K562 (cell line): ENCODE results near the gene MAP3K2. TPM values are rescaled to one million over a fixed set of nuclear protein-coding genes. Genes with fewer than 3 reads are reported as not detected.

Experiments
- ARID1B ChIP-seq: fragments of 450-650 bp; IDR thresholded peaks from 2 replicates; pipeline ENCODE4 v1.6.1; 2016; ENCODE audit warnings: antibody characterized with exemption, mild to moderate bottlenecking, inconsistent platforms
- CHD4 ChIP-seq: fragments of 200-600 bp; sonication (generic); IDR thresholded peaks from 3 replicates; pipeline ENCODE4 v1.6.1; 2012; ENCODE audit warnings: low read depth, mild to moderate bottlenecking, mixed read lengths, low read length, inconsistent platforms; ENCODE audit not compliant: insufficient read depth, insufficient replicate concordance, poor library complexity, severe bottlenecking
- DPF2 ChIP-seq: fragments of 450-650 bp; IDR thresholded peaks from 2 replicates; pipeline ENCODE4 v1.6.1; 2016
- EZH2 ChIP-seq: IDR thresholded peaks from 2 replicates; pipeline ENCODE4 v1.6.1; 2012; ENCODE audit warnings: low read depth, mild to moderate bottlenecking, inconsistent platforms, low read length, borderline replicate concordance
- FOSL1 ChIP-seq: fragments of 200-800 bp; sonication (Bioruptor generic); conservative IDR thresholded peaks from 2 replicates; pipeline ENCODE4 v1.6.1; 2016; ENCODE audit warnings: missing genetic modification characterization, missing compliant biosample characterization
- GATA2 ChIP-seq: sonication (generic); formaldehyde crosslinking; IDR thresholded peaks from 2 replicates; pipeline ENCODE4 v1.4.0; 2020; ENCODE audit warnings: mild to moderate bottlenecking, missing genetic modification reagents
- GTF2A2 ChIP-seq: IDR thresholded peaks from 2 replicates; pipeline ENCODE4 v1.6.1; 2016; ENCODE audit warnings: mild to moderate bottlenecking, missing genetic modification characterization, missing compliant biosample characterization
- HDGF ChIP-seq: fragments of 450-650 bp; IDR thresholded peaks from 2 replicates; pipeline ENCODE4 v1.6.1; 2016
- KAT7 ChIP-seq: sonication (generic); formaldehyde crosslinking; IDR thresholded peaks from 2 replicates; pipeline ENCODE4 v1.8.0; 2022; ENCODE audit warnings: missing genetic modification reagents, mild to moderate bottlenecking, borderline replicate concordance
- KDM1A ChIP-seq, 2 experiments: fragments of 450-650 bp; IDR thresholded peaks; 2 replicates each; pipeline ENCODE4 v1.6.1; 2016; ENCODE audit warnings: mild to moderate bottlenecking in 2 of 2
- KHSRP ChIP-seq: fragments of 450-650 bp; IDR thresholded peaks from 2 replicates; pipeline ENCODE4 v1.6.1; 2017
- MITF ChIP-seq: IDR thresholded peaks from 2 replicates; pipeline ENCODE4 v1.6.1; 2014; ENCODE audit warnings: antibody characterized with exemption
- SMAD2 ChIP-seq: fragments of 150-350 bp; IDR thresholded peaks from 2 replicates; pipeline ENCODE4 v1.6.1; 2014; ENCODE audit warnings: low read depth, mild to moderate bottlenecking, low read length
- TEAD2 ChIP-seq: fragments of 450-650 bp; IDR thresholded peaks from 2 replicates; pipeline ENCODE4 v1.6.1; 2016; ENCODE audit warnings: missing genetic modification characterization, control low read depth, missing compliant biosample characterization
- ZBTB33 ChIP-seq: sonication (generic); formaldehyde crosslinking; IDR thresholded peaks from 2 replicates; pipeline ENCODE4 v1.8.1; 2023; ENCODE audit warnings: mild to moderate bottlenecking, missing genetic modification reagents
- ZNF24 ChIP-seq: fragments of 450-650 bp; IDR thresholded peaks from 2 replicates; pipeline ENCODE4 v1.6.1; 2016
- ZNF280A ChIP-seq: fragments of 450-650 bp; IDR thresholded peaks from 2 replicates; pipeline ENCODE4 v1.6.1; 2018; ENCODE audit warnings: mild to moderate bottlenecking, low read depth; ENCODE audit not compliant: partially characterized antibody
- ZNF408 ChIP-seq: fragments of 250-450 bp; sonication (Bioruptor Pico); IDR thresholded peaks from 2 replicates; pipeline ENCODE4 v1.4.0; 2020; ENCODE audit warnings: low read depth, mild to moderate bottlenecking, moderate library complexity
- ZNF445 ChIP-seq: fragments of 250-450 bp; sonication (Bioruptor Pico); IDR thresholded peaks from 2 replicates; pipeline ENCODE4 v1.4.0; 2020; ENCODE audit warnings: low read depth, mild to moderate bottlenecking, moderate library complexity
- ZSCAN29 ChIP-seq: fragments of 450-650 bp; IDR thresholded peaks from 2 replicates; pipeline ENCODE4 v1.6.1; 2017
- polyA plus RNA-seq, 8 experiments: library from polyadenylated mRNA; depleted of rRNA in 4 of 8; stranded (reverse) in 5 of 8; unstranded in 3 of 8; fragments of >200 nt; fragmentation: Nextera tagmentation in 2 of 8; fragmentation: Illumina TruSeq in 1 of 8; extraction: Ambion mirVana in 2 of 8; extraction: Trizol in 1 of 8; gene quantifications; 2 replicates each; pipeline versions ENCODE4 v1.2.1 to v1.2.3, GENCODE V29; 2011 to 2014; ENCODE audit warnings: inconsistent platforms in 1 of 8, missing spikeins in 1 of 8
- total RNA-seq, 7 experiments: library from RNA; depleted of rRNA in 6 of 7; stranded (reverse); fragments of >200 nt in 6 of 7; fragmentation: Illumina TruSeq in 2 of 7; extraction: Trizol in 2 of 7; gene quantifications; 2 replicates each; pipeline versions ENCODE4 v1.2.1 to v1.2.3, GENCODE V29; 2011 to 2021; ENCODE audit warnings: low replicate concordance in 1 of 7
- TF ChIP-seq, protein P1 (sequence below): fragments of 450-650 bp; formaldehyde crosslinking; IDR thresholded peaks from 2 replicates; pipeline ENCODE4 v1.4.0; 2022; ENCODE audit warnings: missing genetic modification characterization
- TF ChIP-seq, protein P2 (sequence below), 2 experiments: fragments of 450-650 bp in 1 of 2; sonication (generic) in 1 of 2; formaldehyde crosslinking in 1 of 2; IDR thresholded peaks in 1 of 2; conservative IDR thresholded peaks in 1 of 2; 2 replicates each; pipeline versions ENCODE4 v1.6.1 to v1.8.1; 2016 to 2023; ENCODE audit warnings: mild to moderate bottlenecking in 2 of 2, moderate library complexity in 2 of 2, inconsistent platforms in 1 of 2, missing genetic modification reagents in 1 of 2

Gene MAP3K2
- total and polyA plus RNA-seq, 9 of the 15 experiments (the other 6 are each of a cell fraction or from before 2014, with no cell fraction given): 1.2 to 14.2 (median 5.7) TPM

DNA sequence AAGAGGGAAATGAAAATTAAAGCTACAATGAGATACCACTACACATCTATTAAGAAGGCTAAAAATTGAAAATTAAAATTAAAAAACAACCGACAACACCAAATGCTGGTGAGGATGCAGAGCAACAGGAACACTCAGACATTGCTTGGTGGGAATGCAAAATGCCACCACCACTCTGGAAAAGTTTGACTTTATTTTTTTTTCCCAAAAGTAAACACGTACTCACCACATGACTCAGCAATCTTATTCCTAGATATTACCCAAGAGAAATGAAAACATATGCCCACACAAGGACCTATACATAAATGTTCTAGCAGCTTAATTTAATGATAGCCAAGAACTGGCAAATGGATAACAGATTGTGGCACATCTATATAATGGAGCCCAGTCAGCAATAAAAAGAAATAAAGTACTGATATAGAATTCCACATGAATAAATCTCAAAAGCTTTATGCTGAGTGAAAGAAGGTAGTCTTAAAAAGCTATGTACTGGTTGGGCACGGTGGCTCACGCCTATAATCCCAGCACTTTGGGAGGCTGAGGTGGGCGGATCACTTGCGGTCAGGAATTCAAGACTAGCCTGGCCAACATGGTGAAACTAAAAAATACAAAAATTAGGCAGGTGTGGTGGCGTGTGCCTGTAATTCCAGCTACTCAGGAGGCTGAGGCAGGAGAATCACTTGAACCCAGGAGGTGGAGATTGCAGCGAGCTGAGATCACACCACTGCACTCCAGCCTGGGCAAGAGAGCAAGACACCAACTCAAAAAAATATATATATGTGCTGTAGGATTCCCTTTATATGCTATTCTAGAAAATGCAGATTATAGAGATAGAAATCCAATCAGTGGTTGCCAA lies 26.2 kb upstream of the MAP3K2 start (continued):
- TF ChIP-seq, protein P1, sequence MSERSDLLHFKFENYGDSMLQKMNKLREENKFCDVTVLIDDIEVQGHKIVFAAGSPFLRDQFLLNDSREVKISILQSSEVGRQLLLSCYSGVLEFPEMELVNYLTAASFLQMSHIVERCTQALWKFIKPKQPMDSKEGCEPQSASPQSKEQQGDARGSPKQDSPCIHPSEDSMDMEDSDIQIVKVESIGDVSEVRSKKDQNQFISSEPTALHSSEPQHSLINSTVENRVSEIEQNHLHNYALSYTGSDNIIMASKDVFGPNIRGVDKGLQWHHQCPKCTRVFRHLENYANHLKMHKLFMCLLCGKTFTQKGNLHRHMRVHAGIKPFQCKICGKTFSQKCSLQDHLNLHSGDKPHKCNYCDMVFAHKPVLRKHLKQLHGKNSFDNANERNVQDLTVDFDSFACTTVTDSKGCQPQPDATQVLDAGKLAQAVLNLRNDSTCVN: no peak
- TF ChIP-seq ZSCAN29 (no peak), TEAD2 (tag) (no peak), ZNF280A (no peak), ZNF445 (no peak), ZNF408 (CRISPR knock-in tag) (no peak), FOSL1 (tag) (peak; percentile 40), HDGF (no peak), SMAD2 (no peak), KDM1A (IDR thresholded peaks at IDR 0.05) (no peak), KAT7 (CRISPR knock-in tag) (no peak), ZBTB33 (CRISPR knock-in tag) (no peak), EZH2 (no peak), GTF2A2 (tag) (no peak), CHD4 (no peak), DPF2 (peak; percentile 72), ZNF24 (no peak), GATA2 (CRISPR knock-in tag) (no peak), ARID1B (peak; percentile 50; the same call in 1 of the 2 replicates), MITF (no peak), KHSRP (no peak)
- TF ChIP-seq, protein P2, sequence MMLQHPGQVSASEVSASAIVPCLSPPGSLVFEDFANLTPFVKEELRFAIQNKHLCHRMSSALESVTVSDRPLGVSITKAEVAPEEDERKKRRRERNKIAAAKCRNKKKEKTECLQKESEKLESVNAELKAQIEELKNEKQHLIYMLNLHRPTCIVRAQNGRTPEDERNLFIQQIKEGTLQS (IDR thresholded peaks at IDR 0.05): peak; percentile 40
- TF ChIP-seq, protein P2 (CRISPR knock-in tag; conservative IDR thresholded peaks at IDR 0.05): no peak
